ENCODE measurements around the gene GXYLT1.
"Not testable (repeated sequence)": the region's sequence is repeated elsewhere in the genome, so short reads cannot be mapped to it uniquely, and the experiment has no call there.

GXYLT1 gene

GRCh38 chr12:42099433-42099832, 45.2 kb downstream of the GXYLT1 start:
- no peak for DNase-seq (ENCODE audit: low spot score)

- DNase-seq (ENCODE audit: low spot score): peak; percentile 7
Measured at GRCh38 chr12:42097971-42098370, 46.7 kb downstream of the GXYLT1 start.

DNA sequence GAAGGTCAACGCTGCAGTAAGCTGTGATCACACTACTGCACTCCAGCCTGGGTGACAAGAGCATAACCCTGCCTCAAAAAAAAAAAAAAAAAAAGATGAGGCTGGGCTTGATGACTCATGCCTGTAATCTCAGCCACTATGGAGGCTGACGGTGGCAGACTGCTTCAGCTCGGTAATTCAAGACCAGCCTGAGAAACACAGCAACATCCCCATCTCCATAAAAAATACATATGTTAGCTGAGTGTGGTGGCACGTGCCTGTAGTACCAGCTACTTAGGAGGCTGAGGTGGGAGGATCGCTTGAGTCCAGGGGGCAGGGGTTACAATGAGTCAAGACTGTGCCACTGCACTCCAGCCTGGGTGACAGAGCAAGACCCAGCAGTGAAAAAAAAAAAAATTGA, 50.4 kb downstream of the GXYLT1 start:
- no peak for DNase-seq (ENCODE audit: low spot score)

- DNase-seq (ENCODE audit: low spot score): no peak
Measured at GRCh38 chr12:42091769-42092168, 52.9 kb downstream of the GXYLT1 start.

DNA sequence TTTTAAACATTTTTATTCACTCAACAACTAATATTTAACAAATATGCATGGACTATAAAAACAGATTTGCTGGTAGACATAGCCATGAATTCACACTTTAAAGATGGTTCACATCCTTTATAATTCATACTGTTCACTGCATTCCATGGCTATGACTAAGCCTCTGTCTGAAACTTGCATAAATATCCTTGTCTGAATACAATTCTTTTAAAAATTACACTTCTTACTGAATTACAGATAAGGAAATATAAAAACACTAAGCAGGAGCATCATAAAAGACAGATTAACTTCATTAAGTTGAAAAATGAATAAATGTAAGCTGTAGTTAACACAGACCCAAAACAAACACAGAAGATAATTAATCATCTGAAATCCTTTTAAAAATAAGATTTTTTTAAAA, 53.8 kb downstream of the GXYLT1 start:
- no peak for DNase-seq (ENCODE audit: low spot score)

GRCh38 chr12:42086031-42086430, 58.6 kb downstream of the GXYLT1 start:
- DNase-seq (ENCODE audit: low spot score): peak; percentile 16

DNA sequence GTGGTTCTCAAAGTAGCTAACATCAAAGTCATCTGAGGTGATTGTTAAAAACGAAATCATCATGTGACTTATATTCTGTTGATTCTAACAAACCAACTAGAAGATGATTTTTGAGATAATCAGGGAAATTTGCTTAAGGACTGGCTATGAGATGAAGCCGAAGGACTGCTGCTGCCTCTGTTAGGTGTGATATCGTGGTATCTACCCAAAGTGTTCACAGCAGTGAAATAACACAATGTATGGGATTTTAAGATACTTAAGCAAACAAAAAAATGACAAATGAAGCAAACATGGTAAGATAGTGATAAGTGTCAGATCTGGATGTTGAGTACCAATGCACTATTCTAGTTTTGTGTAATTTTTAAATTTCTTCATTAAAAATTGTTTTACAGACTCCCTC, 59.1 kb downstream of the GXYLT1 start:
- DNase-seq (ENCODE audit: low spot score): no peak

DNA sequence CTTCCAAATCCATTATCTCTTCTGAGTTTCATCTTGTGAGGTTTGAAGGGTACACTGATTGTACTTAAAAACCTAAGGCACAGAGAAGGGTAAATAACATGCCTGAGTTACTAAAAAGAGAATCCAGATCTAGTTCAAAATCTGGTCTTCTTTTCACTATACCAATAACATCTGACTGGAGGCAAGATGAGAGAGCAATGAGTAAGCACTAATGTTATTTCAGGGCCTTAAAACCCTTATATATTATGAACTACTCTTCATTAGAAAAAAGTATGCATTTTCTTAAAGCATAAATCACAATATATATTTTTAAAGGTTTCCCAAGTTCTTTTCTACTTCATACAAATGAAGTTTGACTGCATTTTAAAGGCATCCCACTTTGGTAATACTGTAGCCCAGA, 60.2 kb downstream of the GXYLT1 start:
- no peak for DNase-seq (ENCODE audit: low spot score)

DNA sequence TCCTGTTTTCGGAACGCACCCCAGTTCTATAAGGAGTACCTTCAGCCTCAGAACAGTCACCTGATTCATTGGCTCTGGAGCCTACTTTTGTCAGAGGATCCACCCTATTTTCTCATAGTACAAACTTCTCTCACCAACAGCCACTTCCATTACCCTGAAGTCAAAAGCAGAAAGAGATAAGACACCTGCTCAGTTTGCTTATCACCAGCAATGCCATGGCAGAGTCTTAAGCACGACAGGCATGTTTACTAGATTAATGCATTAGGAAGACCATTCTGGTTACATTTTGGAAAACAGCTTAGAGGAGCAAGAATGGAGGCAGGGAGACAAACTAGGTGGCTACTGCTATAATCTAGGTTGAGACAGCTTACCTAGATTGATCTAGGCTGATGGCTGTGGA, 67.7 kb downstream of the GXYLT1 start:
- no peak for DNase-seq (ENCODE audit: low spot score)

GRCh38 chr12:42070036-42070435, 74.6 kb downstream of the GXYLT1 start:
- DNase-seq (ENCODE audit: low spot score): no peak

- DNase-seq (ENCODE audit: low spot score): no peak
Measured at GRCh38 chr12:42059127-42059526, 85.5 kb downstream of the GXYLT1 start.

GRCh38 chr12:42056130-42056529, 88.5 kb downstream of the GXYLT1 start:
- peak; percentile 49 for DNase-seq (ENCODE audit: low spot score)

DNA sequence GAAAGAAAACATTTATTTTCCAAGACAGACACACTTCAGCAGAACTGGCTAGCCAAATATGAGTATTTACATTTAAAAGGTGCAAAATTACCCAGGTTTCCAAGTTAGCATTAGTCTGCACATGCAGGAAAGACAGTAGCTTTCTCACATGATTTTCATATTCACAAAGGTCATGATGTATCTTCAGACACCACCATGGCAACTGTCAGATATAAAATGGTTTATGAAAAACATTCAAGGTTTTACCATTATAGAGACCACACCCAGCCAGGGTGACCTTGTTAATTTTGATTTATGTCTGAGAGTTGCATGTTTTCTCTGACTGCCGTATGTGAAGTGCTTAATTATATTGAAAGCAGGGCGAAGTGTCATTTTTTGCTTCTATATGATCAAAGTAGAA, 91.2 kb downstream of the GXYLT1 start:
- DNase-seq (ENCODE audit: low spot score): no peak

GRCh38 chr12:42048980-42049379, 95.7 kb downstream of the GXYLT1 start:
- not testable (repeated sequence) for DNase-seq (ENCODE audit: low spot score)

- DNase-seq (ENCODE audit: low spot score): no peak
Measured at GRCh38 chr12:42039577-42039976, 105.1 kb downstream of the GXYLT1 start.

DNA sequence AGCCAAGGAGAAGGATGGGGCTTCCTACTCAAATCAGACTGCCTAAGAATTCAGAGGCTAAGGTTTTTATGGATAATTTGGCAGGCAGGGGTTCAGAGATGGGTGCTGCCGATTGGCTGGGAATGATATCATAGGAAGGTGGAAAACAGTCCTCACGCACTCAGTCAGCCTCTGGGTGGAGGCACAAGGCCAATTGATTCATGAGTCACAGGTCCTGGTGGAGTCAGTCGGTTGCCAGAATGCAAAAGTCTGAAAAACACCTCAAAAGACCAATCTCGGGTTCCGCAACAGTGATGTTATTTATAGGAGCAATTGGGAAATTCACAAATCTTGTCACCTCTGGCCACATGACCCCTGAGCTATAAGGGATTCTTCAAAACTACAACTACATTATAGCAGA, 105.5 kb downstream of the GXYLT1 start:
- no peak for DNase-seq (ENCODE audit: low spot score)

DNA sequence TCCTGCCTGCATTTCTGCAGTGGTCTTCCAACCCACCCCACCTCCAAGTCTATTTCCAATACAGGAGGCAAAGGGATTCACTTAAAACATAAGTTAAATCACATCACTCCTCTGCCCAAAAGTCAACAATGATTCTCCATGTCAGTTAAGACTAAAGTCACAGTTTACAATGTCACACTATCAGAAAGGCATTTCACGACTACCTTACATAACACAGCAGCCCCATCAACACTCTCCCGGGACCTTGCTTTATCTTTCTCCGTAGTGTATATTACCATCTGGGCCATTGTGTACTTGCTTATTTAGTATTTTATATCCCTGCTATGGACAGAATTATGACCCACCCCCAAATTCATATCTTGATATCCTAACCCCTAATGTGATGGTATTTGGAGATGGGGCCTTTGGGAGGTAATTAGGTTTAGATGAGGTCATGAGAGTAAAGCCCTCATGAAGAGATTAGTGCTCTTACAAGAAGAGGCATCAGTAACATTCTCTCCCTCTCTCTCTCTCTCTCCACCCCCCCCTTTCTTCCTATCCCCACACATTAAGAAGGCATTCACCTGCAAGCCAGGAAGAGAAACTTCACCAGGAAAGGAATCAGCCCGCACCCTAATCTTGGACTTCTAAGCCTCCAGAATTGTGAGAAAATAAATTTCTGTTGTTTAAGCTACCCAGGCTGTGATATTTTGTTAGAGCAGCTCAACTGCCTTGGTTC, 112.7 kb downstream of the GXYLT1 start:
- DNase-seq (ENCODE audit: low spot score): no peak
